Mesodermal cell (in vitro differentiated cells): ENCODE results near the gene ASB2.

Experiments
- H3K27ac ChIP-seq: 2 replicates; pipeline ENCODE4 v1.7.0; 2013; ENCODE audit warnings: mild to moderate bottlenecking, low read depth, low read length, moderate library complexity; ENCODE audit not compliant: severe bottlenecking
- H3K36me3 ChIP-seq: 2 replicates; pipeline ENCODE4 v1.7.1; 2013; ENCODE audit warnings: mild to moderate bottlenecking, low read length, moderate library complexity; ENCODE audit not compliant: control insufficient read depth, insufficient read depth
- H3K4me1 ChIP-seq: one replicate; pipeline ENCODE4 v1.7.1; 2013; ENCODE audit warnings: mild to moderate bottlenecking, low read length; ENCODE audit not compliant: insufficient read depth, control insufficient read depth, poor library complexity, severe bottlenecking
- H3K4me3 ChIP-seq: 2 replicates; pipeline ENCODE4 v1.7.0; 2013; ENCODE audit warnings: low read length, control low read depth, mild to moderate bottlenecking; ENCODE audit not compliant: insufficient read depth, poor library complexity, severe bottlenecking; ENCODE audit errors: extremely low read depth
- H3K9me3 ChIP-seq: 2 replicates; pipeline ENCODE4 v1.7.1; 2013; ENCODE audit warnings: mild to moderate bottlenecking, low read length, moderate library complexity; ENCODE audit not compliant: control insufficient read depth
- whole genome bisulfite sequencing, 2 experiments: methylation state at CpG; one replicate each; pipeline ENCODE4 v1.1.5; 2013; ENCODE audit warnings: missing lambda C conversion rate in 2 of 2; ENCODE audit not compliant: insufficient coverage in 2 of 2; 5-methylcytosine and 5-hydroxymethylcytosine counted together

ASB2 gene

GRCh38 chr14:94001501-94002396, 25.4 kb upstream of the ASB2 start:
- Histone ChIP-seq H3K4me3 (no peak overlapping the region), H3K4me1 (no peaks in the 10 kb centered on the region), H3K9me3 (no peaks in the 10 kb centered on the region), H3K27ac (no peak overlapping the region), H3K36me3 (no peaks in the 10 kb centered on the region)
- WGBS, 2 experiments: 43 to 55% methylated on average over 19 to 20 of the region's 26 CpGs

GRCh38 chr14:94001016-94001415, 24.6 kb upstream of the ASB2 start:
- 90 to 92% methylated on average over 13 of the region's 13 CpGs for WGBS, 2 experiments
- Histone ChIP-seq H3K4me3 (no peak overlapping the region), H3K36me3 (no peaks in the 10 kb centered on the region), H3K27ac (no peak overlapping the region), H3K9me3 (no peaks in the 10 kb centered on the region), H3K4me1 (no peaks in the 10 kb centered on the region)

DNA sequence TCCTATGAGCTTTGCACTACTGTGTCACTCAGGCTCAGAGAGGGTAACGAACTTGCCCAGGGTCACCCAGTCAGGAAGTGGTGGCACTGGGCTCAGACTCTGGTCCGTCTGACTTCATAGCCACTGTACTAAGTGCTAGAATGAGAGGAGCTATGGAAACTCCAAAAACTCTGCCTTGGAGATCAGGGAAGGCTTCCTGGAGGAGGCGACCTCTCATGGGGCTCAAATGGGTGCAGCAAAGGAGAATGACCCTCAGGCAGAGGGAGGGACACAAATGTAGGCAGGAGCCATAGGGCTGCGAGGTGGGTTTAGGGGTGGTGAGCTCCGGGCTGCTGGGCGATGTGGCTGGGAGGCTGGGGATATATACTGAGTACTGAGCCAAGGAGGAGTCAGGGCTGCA, 23.9 kb upstream of the ASB2 start:
- no peaks in the 10 kb centered on the region for H3K36me3 ChIP-seq

GRCh38 chr14:93999573-93999972, 23.2 kb upstream of the ASB2 start:
- Histone ChIP-seq H3K4me1 (no peaks in the 10 kb centered on the region), H3K9me3 (no peaks in the 10 kb centered on the region), H3K4me3 (no peak overlapping the region), H3K36me3 (no peaks in the 10 kb centered on the region), H3K27ac (no peak overlapping the region)
- WGBS, 2 experiments: 69 to 77% methylated on average over 7 of the region's 8 CpGs

More for the DNA sequence above, 23.9 kb upstream of the ASB2 start:
- 85 to 87% methylated on average over 4 to 6 of the region's 6 CpGs for WGBS, 2 experiments
- Histone ChIP-seq H3K4me3 (no peak overlapping the region), H3K4me1 (no peaks in the 10 kb centered on the region), H3K9me3 (no peaks in the 10 kb centered on the region), H3K27ac (no peak overlapping the region)

GRCh38 chr14:93998871-93999403, 22.6 kb upstream of the ASB2 start:
- no peaks in the 10 kb centered on the region for H3K4me1 ChIP-seq
- no peak overlapping the region for H3K4me3 ChIP-seq
- H3K36me3 ChIP-seq: no peaks in the 10 kb centered on the region
- no peak overlapping the region for H3K27ac ChIP-seq
- no peaks in the 10 kb centered on the region for H3K9me3 ChIP-seq
- WGBS, 2 experiments: 91 to 96% methylated on average over 6 to 7 of the region's 7 CpGs

GRCh38 chr14:93997916-93998870, 21.8 kb upstream of the ASB2 start:
- H3K9me3 ChIP-seq: no peaks in the 10 kb centered on the region
- H3K27ac ChIP-seq: no peak overlapping the region
- no peaks in the 10 kb centered on the region for H3K36me3 ChIP-seq
- WGBS, 2 experiments: 87 to 90% methylated on average over 14 of the region's 17 CpGs
- no peaks in the 10 kb centered on the region for H3K4me1 ChIP-seq
- H3K4me3 ChIP-seq: no peak overlapping the region

- no peaks in the 10 kb centered on the region for H3K9me3 ChIP-seq
- H3K36me3 ChIP-seq: no peaks in the 10 kb centered on the region
- H3K4me1 ChIP-seq: no peaks in the 10 kb centered on the region
- no peak within 1 kb of the TSS for H3K4me3 ChIP-seq
- H3K27ac ChIP-seq: no peak within 1 kb of the TSS
- WGBS, 2 experiments: no CpG with 5 or more reads among the region's 1 CpG
Measured at GRCh38 chr14:93997082-93997481, 20.7 kb upstream of the ASB2 start, which contains the start of gene CCDC197. Gene CCDC197 (plus strand): TSS chr14:93997301. CDS start chr14:93998132, 831 bp downstream.

DNA sequence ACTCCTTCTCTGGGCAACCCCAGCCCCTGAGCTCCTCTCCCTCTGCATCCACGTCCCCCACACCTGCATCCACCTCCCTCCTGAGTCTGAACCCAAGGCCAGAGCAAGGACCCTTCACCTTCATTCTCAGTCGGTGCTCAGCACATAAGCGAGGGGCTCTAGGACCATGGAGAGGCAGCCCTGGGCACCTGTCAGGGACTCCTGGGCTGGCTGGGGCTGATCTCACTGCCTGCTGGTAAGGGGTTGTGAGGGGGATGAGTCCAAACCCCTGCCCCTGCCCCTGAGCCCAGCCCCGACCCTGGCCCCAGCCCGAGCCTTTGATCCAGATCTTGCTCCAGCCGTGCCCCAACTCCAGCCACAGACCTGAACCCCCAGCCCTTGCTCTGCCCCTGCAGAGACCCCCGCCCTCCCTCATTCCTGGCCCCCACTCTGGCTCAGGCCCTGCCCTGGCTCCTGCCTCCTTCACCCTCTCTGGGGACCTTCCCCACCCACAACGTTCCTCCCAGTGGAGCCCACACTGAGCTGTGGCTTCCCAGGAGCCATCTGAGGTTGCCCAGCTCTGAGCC, 19.8 kb upstream of the ASB2 start:
- Histone ChIP-seq H3K36me3 (no peaks in the 10 kb centered on the region), H3K27ac (no peak overlapping the region), H3K4me1 (no peaks in the 10 kb centered on the region), H3K4me3 (no peak overlapping the region), H3K9me3 (no peaks in the 10 kb centered on the region)
- 69% methylated on average over 6 of the region's 8 CpGs; no CpG with 5 or more reads in 1 of the 2 experiments for WGBS, 2 experiments

- Histone ChIP-seq H3K4me3 (no peak overlapping the region), H3K36me3 (no peaks in the 10 kb centered on the region), H3K4me1 (no peaks in the 10 kb centered on the region), H3K27ac (no peak overlapping the region), H3K9me3 (no peaks in the 10 kb centered on the region)
- 85 to 86% methylated on average over 11 to 12 of the region's 13 CpGs for WGBS, 2 experiments
Measured at GRCh38 chr14:93994919-93995682, 18.7 kb upstream of the ASB2 start.

DNA sequence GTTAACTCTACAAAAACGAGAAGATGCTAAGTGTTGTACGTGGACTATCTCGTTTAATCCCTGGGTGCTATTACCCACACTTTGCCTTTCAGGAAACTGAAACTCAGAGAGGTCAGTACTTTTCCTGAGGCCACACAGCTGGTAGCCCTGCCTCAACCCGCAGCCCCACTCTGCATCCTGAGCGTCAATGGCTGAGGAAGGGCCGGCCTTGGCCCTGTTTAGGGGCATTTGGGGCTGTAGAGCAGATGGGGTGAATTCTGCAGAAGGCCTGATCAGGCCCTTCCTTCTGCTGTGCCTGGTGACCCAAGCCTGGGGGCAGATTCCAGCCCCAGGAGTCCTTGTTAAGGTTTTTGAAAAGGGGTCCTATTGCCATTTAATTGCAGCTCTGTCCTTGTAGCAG, 17.0 kb upstream of the ASB2 start:
- H3K36me3 ChIP-seq: no peaks in the 10 kb centered on the region
- no peak overlapping the region for H3K27ac ChIP-seq
- H3K4me3 ChIP-seq: no peak overlapping the region
- H3K4me1 ChIP-seq: no peaks in the 10 kb centered on the region
- H3K9me3 ChIP-seq: no peaks in the 10 kb centered on the region
- 93% methylated on average over 2 to 6 of the region's 6 CpGs for WGBS, 2 experiments
